Activated CD8-positive, alpha-beta T cell treated with anti-CD3 and anti-CD28 coated beads for 36 hours (primary cell): ENCODE data around the gene DNM2. TPM values are rescaled to one million over a fixed set of nuclear protein-coding genes. Genes with fewer than 3 reads are reported as not detected.

Source experiments
- ATAC-seq: fragments of 200-7000 bp; cut with Tn5 transposase; one replicate; pipeline ENCODE4 v1.10.0; 2021; ENCODE audit warnings: mild to moderate bottlenecking, moderate library complexity
- CTCF ChIA-PET: fragments of 350-600 bp; sonication (Branson Sonifier 250); formaldehyde crosslinking; loops from one replicate; lab custom pipeline; 2021; ENCODE audit warnings: antibody characterized with exemption; lab: Charles Lee
- POLR2A ChIA-PET: fragments of 350-600 bp; sonication (Branson Sonifier 250); formaldehyde crosslinking; loops from one replicate; lab custom pipeline; 2021; ENCODE audit warnings: antibody characterized with exemption; lab: Charles Lee
- DNase-seq: peaks from one replicate; pipeline ENCODE4 v3.0.0-alpha.2; 2020
- H3K27ac Mint-ChIP-seq: one replicate; pipeline ENCODE4 v1.8.0; 2021; ENCODE audit warnings: mild to moderate bottlenecking, mixed read lengths
- H3K27me3 Mint-ChIP-seq: one replicate; pipeline ENCODE4 v1.8.0; 2021; ENCODE audit warnings: mixed read lengths
- H3K36me3 Mint-ChIP-seq: one replicate; pipeline ENCODE4 v1.8.0; 2021; ENCODE audit warnings: low read depth, mixed read lengths
- H3K4me1 Mint-ChIP-seq: one replicate; pipeline ENCODE4 v1.8.0; 2021; ENCODE audit warnings: low read depth, mixed read lengths
- H3K4me3 Mint-ChIP-seq: one replicate; pipeline ENCODE4 v1.8.0; 2021; ENCODE audit warnings: mild to moderate bottlenecking, moderate library complexity, mixed read lengths
- H3K9me3 Mint-ChIP-seq: one replicate; pipeline ENCODE4 v1.8.0; 2021; ENCODE audit warnings: mixed read lengths
- CTCF ChIP-seq: fragments of 200-600 bp; IDR thresholded peaks from one replicate; pipeline ENCODE4 v1.8.0; 2022; ENCODE audit warnings: antibody characterized with exemption, mild to moderate bottlenecking
- intact Hi-C: fragments of 100-400 bp; cut with micrococcal nuclease; formaldehyde crosslinking; loops from one replicate; pipeline ENCODE4 v1.10.0; 2022
- total RNA-seq, 2 experiments: library from RNA; stranded (reverse); gene quantifications; one replicate each; pipeline ENCODE4 v1.2.3, GENCODE V29; 2021

The DNM2 gene
- total RNA-seq, 2 experiments from 2014 or later = 151 to 153 TPM

GRCh38 chr19:10729411-10729810 is 11.5 kb downstream of the DNM2 start:
- ChIA-PET POLR2A (interaction anchor here (1.0 kb wide), 1 partner anchor 122 kb away, joined by 3 read pairs; no protein-coding TSS in a partner anchor), CTCF (interaction anchor here (1.0 to 1.6 kb wide), 2 partner anchors 129 to 135 kb away, joined by 3 to 6 read pairs; no protein-coding TSS in a partner anchor)
- H3K4me1 Mint-ChIP-seq = peaks cover 47% of the 10 kb centered on the region
- intact Hi-C loops = no loop called here
- no peak overlapping the region for H3K4me3 Mint-ChIP-seq
- H3K27ac Mint-ChIP-seq = peak overlapping the region; percentile 46
- TF ChIP-seq CTCF = no peak
- no peak for DNase-seq
- H3K27me3 Mint-ChIP-seq = no peaks in the 10 kb centered on the region
- peaks cover 26% of the 10 kb centered on the region for H3K36me3 Mint-ChIP-seq
- peaks cover 4% of the 10 kb centered on the region for H3K9me3 Mint-ChIP-seq
- no peak for ATAC-seq

DNA sequence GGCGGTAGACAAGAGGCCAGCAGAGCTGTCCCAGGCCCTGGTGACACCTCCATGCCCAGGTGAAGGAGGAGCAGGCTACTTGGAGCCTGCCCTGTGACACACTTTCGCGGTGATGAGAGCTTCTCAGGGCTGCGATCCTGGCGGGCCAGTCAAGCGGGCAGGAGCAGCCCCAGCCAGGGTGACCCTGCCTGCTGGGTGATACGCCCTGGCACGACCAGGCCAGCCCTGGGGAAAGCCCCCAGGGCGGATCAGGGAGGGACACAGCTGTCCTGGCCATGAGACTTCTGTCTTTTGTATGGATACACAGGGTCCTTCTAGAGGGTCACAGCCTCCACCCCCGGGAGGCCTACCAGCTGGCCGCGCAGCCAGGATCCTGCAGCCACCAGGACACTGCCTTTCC is 13.1 kb downstream of the DNM2 start:
- ChIA-PET CTCF (interaction anchor here (1.0 to 1.6 kb wide), 9 partner anchors 12 to 134 kb away, joined by 3 to 9 read pairs (median 4); no protein-coding TSS in a partner anchor), POLR2A (interaction anchor here (0.6 to 1.7 kb wide), 3 partner anchors 9 to 28 kb away, joined by 3 to 9 read pairs (median 8); partner anchors contain the start of gene DNM2)
- peak overlapping the region; percentile 60 for H3K4me3 Mint-ChIP-seq
- intact Hi-C loops = no loop called here
- H3K36me3 Mint-ChIP-seq = peaks cover 24% of the 10 kb centered on the region
- TF ChIP-seq CTCF = no peak
- ATAC-seq (no peak), DNase-seq (no peak)
- no peaks in the 10 kb centered on the region for H3K27me3 Mint-ChIP-seq
- peak overlapping the region; percentile 87 for H3K27ac Mint-ChIP-seq
- H3K4me1 Mint-ChIP-seq = peaks cover 47% of the 10 kb centered on the region
- H3K9me3 Mint-ChIP-seq = peaks cover 4% of the 10 kb centered on the region

DNA sequence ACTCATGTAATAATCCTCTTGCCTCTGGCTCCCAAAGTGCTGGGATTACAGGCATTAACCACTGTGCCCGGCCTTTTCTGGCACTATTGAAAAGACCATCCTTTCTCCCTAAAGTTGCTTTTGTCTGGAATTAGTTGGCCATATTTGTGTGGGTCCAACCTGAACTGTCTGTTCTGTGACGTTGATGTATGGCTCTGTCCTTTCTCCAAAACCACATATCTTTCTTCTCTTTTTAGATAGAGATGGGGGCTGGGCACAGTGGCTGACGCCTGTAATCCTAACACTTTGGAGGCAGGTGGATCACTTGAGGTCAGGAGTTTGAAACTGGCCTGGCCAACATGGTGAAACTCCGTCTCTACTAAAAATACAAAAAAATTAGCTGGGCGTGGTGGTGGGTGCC is 17.9 kb downstream of the DNM2 start:
- intact Hi-C loops = no loop called here
- ATAC-seq = no peak
- Mint-ChIP-seq H3K27ac (no peak overlapping the region), H3K9me3 (no peaks in the 10 kb centered on the region), H3K27me3 (no peaks in the 10 kb centered on the region), H3K4me3 (no peak overlapping the region), H3K36me3 (peaks cover 17% of the 10 kb centered on the region), H3K4me1 (peaks cover 43% of the 10 kb centered on the region)
- no peak for TF ChIP-seq CTCF
- ChIA-PET CTCF (interaction anchor here (1.1 to 1.2 kb wide), 2 partner anchors 18 to 36 kb away, joined by 3 read pairs; partner anchors contain the start of gene DNM2), POLR2A (no interaction called here)
- DNase-seq = no peak

GRCh38 chr19:10736189-10736588 is 18.3 kb downstream of the DNM2 start:
- Mint-ChIP-seq H3K4me3 (no peak overlapping the region), H3K27me3 (no peaks in the 10 kb centered on the region), H3K9me3 (no peaks in the 10 kb centered on the region), H3K36me3 (peaks cover 22% of the 10 kb centered on the region), H3K4me1 (peaks cover 41% of the 10 kb centered on the region), H3K27ac (peak overlapping the region; percentile 49)
- ATAC-seq (no peak), DNase-seq (no peak)
- POLR2A ChIA-PET = interaction anchor here (1.2 kb wide), 1 partner anchor 16 kb away, joined by 3 read pairs; no protein-coding TSS in a partner anchor
- no peak for TF ChIP-seq CTCF
- CTCF ChIA-PET = interaction anchor here (1.1 to 1.2 kb wide), 2 partner anchors 19 to 37 kb away, joined by 3 read pairs; partner anchors contain the start of gene DNM2
- intact Hi-C loops = no loop called here

DNA sequence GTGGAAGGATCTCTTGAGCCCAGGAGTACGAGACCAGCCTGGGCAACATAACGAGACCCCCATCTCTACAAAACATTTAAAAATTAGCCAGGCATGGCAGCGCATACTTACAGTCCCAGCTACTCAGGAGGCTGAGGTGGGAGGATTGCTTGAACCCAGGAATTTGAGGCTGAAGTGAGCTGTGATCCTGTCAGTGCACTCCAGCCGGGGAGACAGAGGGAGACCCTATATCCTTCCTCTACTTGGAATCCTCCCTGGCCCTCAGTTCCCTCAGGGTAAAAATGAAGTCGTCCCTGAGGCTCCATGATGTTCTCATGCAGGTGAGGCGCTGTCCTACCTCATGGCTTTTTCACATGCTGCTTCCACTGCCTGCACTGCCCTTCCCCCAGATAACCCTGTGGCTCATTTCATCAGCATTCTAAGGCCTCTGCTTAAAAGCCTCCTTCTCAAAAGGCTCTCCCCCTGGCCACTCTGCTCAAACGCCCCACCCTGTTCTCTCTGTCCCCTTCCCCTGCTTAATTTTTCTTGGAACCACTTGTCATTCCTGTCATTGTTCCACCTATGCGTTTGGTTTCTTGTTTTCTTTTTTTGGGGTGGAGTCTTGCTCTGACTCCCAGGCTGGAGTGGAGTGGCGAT is 19.2 kb downstream of the DNM2 start:
- CTCF ChIA-PET = interaction anchor here (1.1 to 1.2 kb wide), 2 partner anchors 19 to 37 kb away, joined by 3 read pairs; partner anchors contain the start of gene DNM2
- Mint-ChIP-seq H3K9me3 (no peaks in the 10 kb centered on the region), H3K36me3 (peaks cover 20% of the 10 kb centered on the region), H3K4me1 (peaks cover 40% of the 10 kb centered on the region), H3K27me3 (no peaks in the 10 kb centered on the region), H3K4me3 (no peak overlapping the region), H3K27ac (peak overlapping the region; percentile 36)
- ATAC-seq (no peak), DNase-seq (no peak)
- no peak for TF ChIP-seq CTCF
- intact Hi-C loops = no loop called here
- POLR2A ChIA-PET = interaction anchor here (0.8 to 1.2 kb wide), 2 partner anchors 15 to 139 kb away, joined by 3 read pairs; no protein-coding TSS in a partner anchor
